ENCODE data around the gene PARD6B. TPM values are rescaled to one million over a fixed set of nuclear protein-coding genes. Genes with fewer than 3 reads are reported as not detected.
"Not testable (repeated sequence)": the region's sequence is repeated elsewhere in the genome, so short reads cannot be mapped to it uniquely, and the experiment has no call there.

Gene PARD6B
- total RNA-seq, 1 experiment from 2014 or later, result 2.4 TPM

- H3K9me3 ChIP-seq, result no peaks in the 10 kb centered on the region
- H3K4me3 ChIP-seq, result no peak overlapping the region
- H3K36me3 ChIP-seq, result no peaks in the 10 kb centered on the region
- no peak for DNase-seq
- no peaks in the 10 kb centered on the region for H3K27me3 ChIP-seq
Observed at GRCh38 chr20:50776122-50776817, 44.9 kb downstream of the PARD6B start.

GRCh38 chr20:50777373-50777772 lies 46.0 kb downstream of the PARD6B start:
- no peaks in the 10 kb centered on the region for H3K9me3 ChIP-seq
- no peaks in the 10 kb centered on the region for H3K27me3 ChIP-seq
- no peak overlapping the region for H3K4me3 ChIP-seq
- H3K36me3 ChIP-seq, result no peaks in the 10 kb centered on the region
- DNase-seq, result no peak

GRCh38 chr20:50778994-50779393 lies 47.6 kb downstream of the PARD6B start:
- not testable (repeated sequence) for H3K4me3 ChIP-seq, H3K36me3 ChIP-seq, H3K27me3 ChIP-seq, H3K9me3 ChIP-seq, DNase-seq

DNA sequence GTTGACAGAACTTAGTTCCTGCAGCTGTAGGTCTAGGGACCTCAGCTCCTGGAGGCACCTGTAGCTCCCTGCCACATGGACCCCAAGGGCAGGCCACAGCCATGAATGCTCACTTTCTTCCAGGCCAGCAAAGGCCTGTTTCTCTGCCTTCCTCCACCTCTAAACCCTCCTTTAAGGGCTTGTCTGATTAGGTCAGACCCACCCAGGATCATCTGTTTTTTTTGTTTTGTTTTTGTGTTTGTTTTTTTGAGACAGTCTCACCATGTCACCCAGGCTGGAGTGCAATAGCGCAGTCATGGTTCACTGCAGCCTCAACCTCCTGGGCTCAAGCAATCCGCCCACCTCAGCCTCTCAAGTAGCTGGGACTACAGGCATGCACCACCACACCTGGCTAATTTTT lies 52.0 kb downstream of the PARD6B start:
- Histone ChIP-seq H3K27me3 (peaks cover 2% of the 10 kb centered on the region; the same call in 1 of the 2 replicates), H3K4me3 (no peak overlapping the region), H3K36me3 (no peaks in the 10 kb centered on the region), H3K9me3 (no peaks in the 10 kb centered on the region)
- no peak for DNase-seq

GRCh38 chr20:50783903-50784302 lies 52.5 kb downstream of the PARD6B start:
- no peak for DNase-seq
- Histone ChIP-seq H3K36me3 (no peaks in the 10 kb centered on the region), H3K27me3 (peaks cover 2% of the 10 kb centered on the region; the same call in 1 of the 2 replicates), H3K9me3 (no peaks in the 10 kb centered on the region), H3K4me3 (no peak overlapping the region)

GRCh38 chr20:50784464-50784863 lies 53.1 kb downstream of the PARD6B start:
- Histone ChIP-seq H3K9me3 (no peaks in the 10 kb centered on the region), H3K27me3 (peaks cover 2% of the 10 kb centered on the region; the same call in 1 of the 2 replicates), H3K4me3 (no peak overlapping the region), H3K36me3 (no peaks in the 10 kb centered on the region)
- DNase-seq, result no peak

DNA sequence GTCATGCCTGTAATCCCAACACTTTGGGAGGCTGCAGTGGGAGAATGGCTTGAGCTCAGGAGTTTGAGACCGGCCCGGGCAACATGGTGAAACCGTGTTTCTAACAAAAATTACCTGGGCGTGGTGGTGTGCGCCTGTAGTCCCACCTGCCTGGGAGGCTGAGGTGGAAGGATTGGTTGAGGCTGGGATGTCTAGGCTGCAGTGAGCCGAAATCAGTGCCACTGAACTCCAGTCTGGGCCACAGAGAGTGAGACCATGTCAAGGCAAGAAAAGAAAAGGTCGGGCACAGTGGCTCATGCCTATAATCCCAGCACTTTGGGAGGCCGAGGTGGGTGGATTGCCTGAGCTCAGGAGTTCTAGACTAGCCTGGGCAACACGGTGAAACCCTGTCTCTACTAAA lies 55.3 kb downstream of the PARD6B start:
- no peak for DNase-seq
- Histone ChIP-seq H3K9me3 (no peaks in the 10 kb centered on the region), H3K27me3 (peaks cover 2% of the 10 kb centered on the region; the same call in 1 of the 2 replicates), H3K36me3 (no peaks in the 10 kb centered on the region), H3K4me3 (no peak overlapping the region)

DNA sequence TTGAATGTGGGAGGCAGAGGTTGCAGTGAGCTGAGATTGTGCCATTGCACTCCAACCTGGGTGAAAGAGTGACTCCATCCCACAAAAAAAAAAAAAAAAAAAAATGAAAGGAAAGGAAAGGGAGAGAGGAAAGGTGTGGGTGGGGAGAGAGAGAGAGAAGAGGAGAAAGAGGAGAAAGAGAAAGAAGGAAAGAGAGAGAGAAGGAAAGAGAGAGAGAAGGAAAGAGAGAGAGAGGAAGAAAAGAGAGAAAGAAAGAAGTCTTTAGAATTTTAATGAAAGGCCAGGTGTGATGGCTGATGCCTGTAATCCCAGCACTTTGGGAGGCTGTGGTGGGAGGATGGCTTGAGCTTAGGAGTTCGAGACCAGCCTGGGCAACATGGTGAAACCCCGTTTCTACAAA lies 55.8 kb downstream of the PARD6B start:
- no peaks in the 10 kb centered on the region for H3K9me3 ChIP-seq
- no peak overlapping the region for H3K4me3 ChIP-seq
- no peaks in the 10 kb centered on the region for H3K36me3 ChIP-seq
- no peak for DNase-seq
- H3K27me3 ChIP-seq, result peaks cover 2% of the 10 kb centered on the region; the same call in 1 of the 2 replicates

DNA sequence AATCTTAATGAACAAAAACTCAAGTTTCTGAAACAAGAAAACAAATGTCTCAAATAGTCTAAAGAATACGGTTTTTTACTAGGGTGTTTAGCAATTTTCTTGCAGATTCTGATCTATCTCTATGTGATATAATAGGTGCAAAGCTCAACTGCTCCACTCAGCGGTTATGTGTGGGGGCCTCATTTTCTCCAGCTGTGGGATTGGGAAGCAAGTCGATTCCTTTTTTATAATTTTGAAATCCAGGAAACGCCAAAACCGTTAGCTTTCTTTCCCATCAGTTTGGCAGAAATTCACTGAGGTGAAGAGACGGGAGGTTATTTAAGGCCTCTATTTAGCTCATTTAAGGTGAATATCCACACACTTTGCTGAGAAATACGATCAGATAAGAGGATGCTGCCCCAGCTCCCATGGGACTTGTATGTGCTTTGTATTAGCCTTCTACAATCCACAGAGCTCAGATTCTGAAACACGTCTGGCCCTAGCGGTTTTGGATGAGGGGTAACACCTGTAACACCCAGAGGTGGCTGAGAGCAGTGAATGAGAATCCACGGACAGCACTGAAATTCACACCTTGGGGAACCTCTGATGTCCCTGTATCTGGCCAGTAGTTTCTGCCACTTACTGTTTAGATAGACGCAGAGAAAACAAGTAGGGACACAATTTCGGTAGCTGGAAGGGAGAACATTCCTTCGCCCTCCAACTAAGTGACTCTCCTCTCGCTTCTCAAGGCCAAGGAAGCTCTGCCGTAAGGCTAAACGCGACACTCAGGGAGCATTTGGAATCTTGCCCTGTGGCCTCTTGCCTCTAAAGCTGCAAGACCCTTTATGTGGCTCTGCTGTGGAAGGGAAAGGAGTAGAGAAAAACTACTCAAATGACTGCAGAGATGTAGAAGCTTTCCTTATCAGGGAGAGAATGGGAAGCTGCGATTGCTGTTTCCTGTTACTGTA lies 56.9 kb downstream of the PARD6B start:
- Histone ChIP-seq H3K4me3 (no peak overlapping the region), H3K27me3 (peaks cover 2% of the 10 kb centered on the region; the same call in 1 of the 2 replicates), H3K36me3 (no peaks in the 10 kb centered on the region), H3K9me3 (no peaks in the 10 kb centered on the region)
- DNase-seq, result peak; percentile 53

DNA sequence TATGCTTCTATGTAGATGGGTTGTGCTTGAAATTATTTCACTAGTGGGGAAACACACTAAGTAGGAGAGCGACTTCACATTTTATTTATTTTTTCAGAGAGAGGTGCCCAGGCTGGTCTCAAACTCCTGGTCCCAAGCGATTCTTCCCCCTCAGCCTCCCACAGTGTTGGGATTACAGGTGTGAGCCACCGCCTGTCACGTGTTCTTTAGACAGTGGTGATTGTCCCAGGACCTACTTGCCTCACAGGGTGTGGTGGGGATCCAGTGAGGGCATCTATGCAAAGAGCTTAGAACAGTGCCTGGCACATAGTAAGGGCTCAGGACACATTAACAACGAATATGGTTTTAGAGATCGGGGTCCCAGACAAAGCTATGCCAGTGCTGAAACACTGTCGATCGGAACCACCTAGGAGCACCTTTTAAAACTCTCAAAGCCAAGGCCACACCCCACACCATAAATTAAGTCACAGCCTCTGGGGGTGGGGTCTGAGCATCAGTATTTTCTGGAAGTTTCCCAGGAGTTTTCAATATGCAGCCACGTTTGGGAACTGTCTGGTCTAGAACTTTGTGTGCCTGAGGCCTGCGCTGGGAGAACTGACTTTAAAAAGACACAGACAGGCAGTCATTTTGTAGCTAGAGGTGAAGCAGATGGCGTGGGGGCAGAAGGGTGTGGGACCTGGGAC lies 58.7 kb downstream of the PARD6B start:
- H3K9me3 ChIP-seq, result no peaks in the 10 kb centered on the region
- no peak for DNase-seq
- peaks cover 2% of the 10 kb centered on the region; the same call in 1 of the 2 replicates for H3K27me3 ChIP-seq
- H3K36me3 ChIP-seq, result no peaks in the 10 kb centered on the region
- no peak overlapping the region for H3K4me3 ChIP-seq

GRCh38 chr20:50790651-50791277 lies 59.4 kb downstream of the PARD6B start:
- Histone ChIP-seq H3K36me3 (no peaks in the 10 kb centered on the region), H3K27me3 (peaks cover 2% of the 10 kb centered on the region; the same call in 1 of the 2 replicates), H3K9me3 (no peaks in the 10 kb centered on the region), H3K4me3 (no peak overlapping the region)
- DNase-seq, result peak; percentile 97

DNA sequence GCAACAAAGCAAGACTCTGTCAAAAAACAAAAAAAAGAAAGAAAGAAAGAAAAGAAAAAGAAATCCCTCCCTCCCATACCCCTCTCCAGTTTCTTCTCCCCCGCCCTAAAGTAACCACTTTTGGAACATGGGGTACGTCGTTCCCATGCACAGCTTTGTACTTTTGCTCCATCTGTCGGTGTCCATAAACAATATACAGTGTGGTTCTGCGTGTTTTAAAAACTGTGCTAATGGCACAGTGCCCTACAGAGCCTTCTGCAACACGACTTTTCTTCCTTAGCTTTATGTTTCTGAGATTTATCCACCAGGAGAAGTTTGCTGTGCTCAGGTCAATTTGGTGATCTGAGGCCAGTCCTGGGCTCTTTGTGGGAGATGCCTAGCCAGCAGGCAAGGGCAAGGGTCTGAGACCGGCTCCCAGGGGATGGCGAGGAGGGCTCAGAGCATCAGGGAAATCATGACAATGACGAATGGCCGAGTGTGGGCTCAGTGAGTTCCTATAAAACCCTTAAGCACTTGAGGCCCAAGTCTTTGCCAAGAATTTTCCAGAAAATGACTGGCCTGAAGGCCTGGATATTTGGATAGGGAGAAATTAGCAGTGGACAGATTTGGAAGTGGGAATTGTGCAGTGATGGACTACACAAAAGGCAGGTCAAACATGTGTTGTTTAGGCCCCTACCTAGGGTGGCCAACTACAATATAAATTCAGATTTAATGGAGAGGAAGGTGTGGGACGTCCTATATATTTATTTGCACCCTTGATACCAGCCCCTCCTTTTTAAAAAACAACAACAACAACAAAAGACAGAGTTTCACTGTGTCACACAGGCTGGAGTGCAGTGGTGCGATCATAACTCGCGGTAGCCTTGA lies 61.6 kb downstream of the PARD6B start:
- DNase-seq, result no peak

GRCh38 chr20:50793575-50794016 lies 62.2 kb downstream of the PARD6B start:
- DNase-seq, H3K36me3 ChIP-seq, H3K4me3 ChIP-seq, H3K27me3 ChIP-seq, H3K9me3 ChIP-seq: not testable (repeated sequence)

More for the DNA sequence above, 61.6 kb downstream of the PARD6B start:
- H3K27me3 ChIP-seq, result peaks cover 2% of the 10 kb centered on the region; the same call in 1 of the 2 replicates
- no peak overlapping the region for H3K4me3 ChIP-seq
- H3K9me3 ChIP-seq, result no peaks in the 10 kb centered on the region
- H3K36me3 ChIP-seq, result no peaks in the 10 kb centered on the region

DNA sequence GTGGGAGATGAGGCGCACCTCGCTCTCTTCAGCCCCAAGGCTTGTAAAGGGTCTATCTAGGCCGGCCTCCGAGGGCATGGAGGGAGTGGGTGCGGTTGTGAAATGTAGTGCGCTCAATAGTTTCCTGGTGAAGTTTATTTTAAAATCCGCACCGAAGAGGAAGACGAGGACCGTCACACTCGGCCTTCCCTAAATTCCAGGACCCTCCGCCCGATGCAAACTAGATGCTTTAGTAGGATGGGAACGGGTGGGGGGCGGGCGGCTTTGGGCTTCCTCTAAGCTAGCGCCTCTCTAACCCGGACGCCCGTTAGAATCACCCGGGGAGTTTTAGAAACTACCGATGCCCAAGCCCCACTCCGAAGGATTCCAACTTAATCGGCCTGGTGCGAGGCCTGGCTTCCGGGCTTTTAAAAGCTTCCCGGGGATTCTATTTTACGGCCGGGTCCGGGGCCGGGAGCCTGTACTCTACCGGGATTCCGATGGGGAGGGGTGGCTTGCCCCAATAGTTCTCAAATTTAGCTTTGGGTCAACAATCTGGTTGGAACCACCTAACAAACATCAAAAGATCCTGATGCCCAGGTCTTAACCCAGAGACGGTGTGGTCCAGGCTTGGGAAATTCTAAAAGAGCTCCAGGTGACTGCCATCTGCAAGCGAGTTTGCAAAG lies 62.9 kb downstream of the PARD6B start:
- H3K36me3 ChIP-seq, result no peaks in the 10 kb centered on the region
- no peaks in the 10 kb centered on the region for H3K9me3 ChIP-seq
- H3K27me3 ChIP-seq, result no peaks in the 10 kb centered on the region
- H3K4me3 ChIP-seq, result peak overlapping the region; percentile 92
- DNase-seq, result peak; percentile 28
